OCI-LY7 (cell line): Measurements from ENCODE around the gene CASP9. TPM values are rescaled to one million over a fixed set of nuclear protein-coding genes. Genes with fewer than 3 reads are reported as not detected.

Experiments used
- BruUV-seq: library from RNA; stranded (reverse); fragments of 400-500 nt; replicated peaks from 2 replicates; lab custom pipeline; 2021; lab: Mats Ljungman, UMichigan
- CTCF ChIA-PET: fragments of 300-600 bp; sonication (Branson Sonifier 250); formaldehyde crosslinking; loops from one replicate; lab custom pipeline; 2022; ENCODE audit warnings: antibody characterized with exemption; ENCODE audit not compliant: unreplicated experiment; lab: Charles Lee
- POLR2A ChIA-PET: fragments of 300-600 bp; sonication (Branson Sonifier 250); formaldehyde crosslinking; loops from one replicate; lab custom pipeline; 2022; ENCODE audit warnings: antibody characterized with exemption; lab: Charles Lee
- DNase-seq: peaks from one replicate; pipeline ENCODE4 v3.0.0-alpha.2; 2015; ENCODE audit warnings: low spot score
- H2AFZ ChIP-seq: fragments of 200-600 bp; sonication (generic), shearing (Covaris generic); 2 replicates; pipeline ENCODE4 v1.6.1; 2014; ENCODE audit warnings: mild to moderate bottlenecking, antibody characterized with exemption, low read length, moderate library complexity
- H3K27ac ChIP-seq: fragments of 200-600 bp; sonication (generic); 2 replicates; pipeline ENCODE4 v1.5.1; 2014; ENCODE audit warnings: mixed run types, low read depth, mild to moderate bottlenecking, moderate library complexity, low read length, inconsistent platforms; ENCODE audit not compliant: poor library complexity, severe bottlenecking
- H3K36me3 ChIP-seq: fragments of 200-600 bp; sonication (generic); 2 replicates; pipeline ENCODE4 v1.6.1; 2014; ENCODE audit warnings: mild to moderate bottlenecking, antibody characterized with exemption, low read length, moderate library complexity, mixed read lengths; ENCODE audit not compliant: insufficient read depth
- H3K4me1 ChIP-seq: fragments of 200-600 bp; sonication (generic); 2 replicates; pipeline ENCODE4 v1.5.1; 2014; ENCODE audit warnings: mild to moderate bottlenecking, low read length; ENCODE audit not compliant: insufficient read depth, poor library complexity, severe bottlenecking
- H3K4me2 ChIP-seq: fragments of 200-600 bp; sonication (generic); 2 replicates; pipeline ENCODE4 v1.6.1; 2014; ENCODE audit warnings: mild to moderate bottlenecking, low read length
- H3K4me3 ChIP-seq: fragments of 200-600 bp; sonication (generic); 2 replicates; pipeline ENCODE4 v1.5.1; 2014; ENCODE audit warnings: mild to moderate bottlenecking, low read depth, low read length; ENCODE audit not compliant: poor library complexity, severe bottlenecking
- H3K79me2 ChIP-seq: fragments of 200-600 bp; sonication (generic); 2 replicates; pipeline ENCODE4 v1.6.1; 2016; ENCODE audit warnings: low read depth, mild to moderate bottlenecking, low read length, moderate library complexity, mixed read lengths; ENCODE audit not compliant: insufficient read depth
- H3K9me2 ChIP-seq: fragments of 200-600 bp; sonication (generic); 2 replicates; pipeline ENCODE4 v1.6.1; 2016; ENCODE audit warnings: mild to moderate bottlenecking, low read length, mixed read lengths; ENCODE audit not compliant: insufficient read depth
- H3K9me3 ChIP-seq: fragments of 200-600 bp; sonication (generic); 2 replicates; pipeline ENCODE4 v1.6.1; 2014; ENCODE audit warnings: mild to moderate bottlenecking, mixed run types, low read length, mixed read lengths
- H4K20me1 ChIP-seq: fragments of 200-600 bp; sonication (generic); 2 replicates; pipeline ENCODE4 v1.6.1; 2014; ENCODE audit warnings: mild to moderate bottlenecking, antibody characterized with exemption, low read length, moderate library complexity, mixed read lengths; ENCODE audit not compliant: insufficient read depth
- CTCF ChIP-seq: fragments of 200-600 bp; sonication (generic); conservative IDR thresholded peaks from 2 replicates; pipeline ENCODE4 v1.5.1; 2014; ENCODE audit warnings: mild to moderate bottlenecking, antibody characterized with exemption, low read length, moderate library complexity, mixed read lengths
- EZH2phosphoT487 ChIP-seq: fragments of 200-600 bp; sonication (generic); IDR thresholded peaks from 2 replicates; pipeline ENCODE4 v1.6.1; 2018; ENCODE audit warnings: low read depth, borderline replicate concordance, mild to moderate bottlenecking, mixed run types, antibody characterized with exemption, low read length, moderate library complexity, mixed read lengths
- intact Hi-C: fragments of 100-400 bp; cut with micrococcal nuclease; formaldehyde crosslinking; loops from one replicate; pipeline ENCODE4 v1.10.0; 2022; ENCODE audit not compliant: unreplicated experiment
- total RNA-seq, 2 experiments: library from RNA; depleted of rRNA in 1 of 2; stranded (reverse); fragments of >200 nt in 1 of 2; shearing (Covaris generic) in 1 of 2; gene quantifications; 2 replicates each; pipeline ENCODE4 v1.2.3, GENCODE V29; 2014 to 2022

CASP9 gene
- total RNA-seq, 2 experiments from 2014 or later, result 14.5 to 17.6 TPM

GRCh38 chr1:15557008-15557407, 33.0 kb upstream of the CASP9 start:
- Histone ChIP-seq H2AFZ (no peak overlapping the region), H3K36me3 (peaks cover 24% of the 10 kb centered on the region), H3K4me1 (no peaks in the 10 kb centered on the region), H3K27ac (no peak overlapping the region), H3K9me2 (no peaks in the 10 kb centered on the region), H3K4me2 (no peak overlapping the region), H3K4me3 (no peak overlapping the region), H3K9me3 (no peaks in the 10 kb centered on the region), H4K20me1 (no peaks in the 10 kb centered on the region), H3K79me2 (no peaks in the 10 kb centered on the region)
- ChIA-PET CTCF (no interaction called here), POLR2A (no interaction called here)
- BruUV-seq, result no TSS peak
- DNase-seq, result no peak
- intact Hi-C loops, result no loop called here
- TF ChIP-seq CTCF, result no peak
- no peak for TF ChIP-seq EZH2phosphoT487

GRCh38 chr1:15550573-15550972, 26.6 kb upstream of the CASP9 start:
- H3K9me3 ChIP-seq, result no peaks in the 10 kb centered on the region
- peaks cover 47% of the 10 kb centered on the region for H3K36me3 ChIP-seq
- BruUV-seq, result no TSS peak
- POLR2A ChIA-PET, result no interaction called here
- no peak overlapping the region for H3K4me2 ChIP-seq
- H3K79me2 ChIP-seq, result no peaks in the 10 kb centered on the region
- H2AFZ ChIP-seq, result no peak overlapping the region
- CTCF ChIA-PET, result no interaction called here
- no peaks in the 10 kb centered on the region for H3K4me1 ChIP-seq
- H3K27ac ChIP-seq, result no peak overlapping the region
- no peak overlapping the region for H3K4me3 ChIP-seq
- TF ChIP-seq CTCF (no peak), EZH2phosphoT487 (no peak)
- intact Hi-C loops, result no loop called here
- no peaks in the 10 kb centered on the region for H4K20me1 ChIP-seq
- no peak for DNase-seq
- H3K9me2 ChIP-seq, result no peaks in the 10 kb centered on the region

GRCh38 chr1:15546641-15547040, 22.6 kb upstream of the CASP9 start:
- POLR2A ChIA-PET, result interaction anchor here (0.6 to 0.7 kb wide), 2 partner anchors 17 to 176 kb away, joined by 4 read pairs; no protein-coding TSS in a partner anchor

More at GRCh38 chr1:15546641-15547040, 22.6 kb upstream of the CASP9 start:
- intact Hi-C loops, result no loop called here
- no peak for TF ChIP-seq CTCF
- TF ChIP-seq EZH2phosphoT487, result no peak
- no peak overlapping the region for H3K27ac ChIP-seq
- no peaks in the 10 kb centered on the region for H4K20me1 ChIP-seq
- CTCF ChIA-PET, result no interaction called here
- H3K36me3 ChIP-seq, result peaks cover 77% of the 10 kb centered on the region
- BruUV-seq, result no TSS peak
- no peaks in the 10 kb centered on the region for H3K79me2 ChIP-seq
- H3K4me3 ChIP-seq, result no peak overlapping the region
- no peak for DNase-seq
- no peak overlapping the region for H3K4me2 ChIP-seq
- H3K9me2 ChIP-seq, result no peaks in the 10 kb centered on the region
- H2AFZ ChIP-seq, result no peak overlapping the region
- no peaks in the 10 kb centered on the region for H3K9me3 ChIP-seq
- no peaks in the 10 kb centered on the region for H3K4me1 ChIP-seq
